ENCODE measurements around the gene IMPG2. TPM values are rescaled to one million over a fixed set of nuclear protein-coding genes. Genes with fewer than 3 reads are reported as not detected.

IMPG2 gene
- total RNA-seq, 6 experiments from 2014 or later: 0.05 to 0.08 (median 0.06) TPM

DNA sequence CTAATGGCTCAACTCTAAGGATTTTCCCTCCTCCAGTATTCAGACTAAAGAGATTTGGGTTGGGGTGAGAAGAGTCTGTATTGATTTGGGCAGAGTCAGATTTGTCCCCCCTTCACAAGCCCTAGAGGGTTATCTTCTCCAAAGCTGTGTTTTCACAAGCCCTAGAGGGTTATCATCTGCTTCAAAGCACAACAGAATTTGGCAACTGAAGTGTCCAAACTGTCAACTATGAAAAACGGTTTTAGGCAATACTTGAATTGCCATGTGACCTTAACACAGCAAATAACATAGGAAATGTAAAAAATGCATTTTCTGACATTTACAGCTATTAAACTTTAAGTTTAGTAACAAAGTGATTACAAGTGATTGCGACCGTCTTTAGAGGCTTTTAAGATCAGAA is 119.9 kb downstream of the IMPG2 start:
- Mint-ChIP-seq H3K9me3 (no peaks in the 10 kb centered on the region; the same call in 1 of the 2 replicates), H3K27me3 (ENCODE audit: insufficient read depth) (no peaks in the 10 kb centered on the region; the same call in 1 of the 2 replicates), H3K36me3 (ENCODE audit: low read depth) (0 out of 2 replicates have a peak, but pooled peaks cover 4% of the 10 kb centered on the region), H3K27ac (no peak overlapping the region), H3K4me3 (no peak overlapping the region), H3K4me1 (ENCODE audit: low read depth) (peaks cover 43% of the 10 kb centered on the region)
- no peak for DNase-seq
- TF ChIP-seq, protein P1, sequence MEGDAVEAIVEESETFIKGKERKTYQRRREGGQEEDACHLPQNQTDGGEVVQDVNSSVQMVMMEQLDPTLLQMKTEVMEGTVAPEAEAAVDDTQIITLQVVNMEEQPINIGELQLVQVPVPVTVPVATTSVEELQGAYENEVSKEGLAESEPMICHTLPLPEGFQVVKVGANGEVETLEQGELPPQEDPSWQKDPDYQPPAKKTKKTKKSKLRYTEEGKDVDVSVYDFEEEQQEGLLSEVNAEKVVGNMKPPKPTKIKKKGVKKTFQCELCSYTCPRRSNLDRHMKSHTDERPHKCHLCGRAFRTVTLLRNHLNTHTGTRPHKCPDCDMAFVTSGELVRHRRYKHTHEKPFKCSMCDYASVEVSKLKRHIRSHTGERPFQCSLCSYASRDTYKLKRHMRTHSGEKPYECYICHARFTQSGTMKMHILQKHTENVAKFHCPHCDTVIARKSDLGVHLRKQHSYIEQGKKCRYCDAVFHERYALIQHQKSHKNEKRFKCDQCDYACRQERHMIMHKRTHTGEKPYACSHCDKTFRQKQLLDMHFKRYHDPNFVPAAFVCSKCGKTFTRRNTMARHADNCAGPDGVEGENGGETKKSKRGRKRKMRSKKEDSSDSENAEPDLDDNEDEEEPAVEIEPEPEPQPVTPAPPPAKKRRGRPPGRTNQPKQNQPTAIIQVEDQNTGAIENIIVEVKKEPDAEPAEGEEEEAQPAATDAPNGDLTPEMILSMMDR (IDR thresholded peaks at IDR 0.05): no peak

DNA sequence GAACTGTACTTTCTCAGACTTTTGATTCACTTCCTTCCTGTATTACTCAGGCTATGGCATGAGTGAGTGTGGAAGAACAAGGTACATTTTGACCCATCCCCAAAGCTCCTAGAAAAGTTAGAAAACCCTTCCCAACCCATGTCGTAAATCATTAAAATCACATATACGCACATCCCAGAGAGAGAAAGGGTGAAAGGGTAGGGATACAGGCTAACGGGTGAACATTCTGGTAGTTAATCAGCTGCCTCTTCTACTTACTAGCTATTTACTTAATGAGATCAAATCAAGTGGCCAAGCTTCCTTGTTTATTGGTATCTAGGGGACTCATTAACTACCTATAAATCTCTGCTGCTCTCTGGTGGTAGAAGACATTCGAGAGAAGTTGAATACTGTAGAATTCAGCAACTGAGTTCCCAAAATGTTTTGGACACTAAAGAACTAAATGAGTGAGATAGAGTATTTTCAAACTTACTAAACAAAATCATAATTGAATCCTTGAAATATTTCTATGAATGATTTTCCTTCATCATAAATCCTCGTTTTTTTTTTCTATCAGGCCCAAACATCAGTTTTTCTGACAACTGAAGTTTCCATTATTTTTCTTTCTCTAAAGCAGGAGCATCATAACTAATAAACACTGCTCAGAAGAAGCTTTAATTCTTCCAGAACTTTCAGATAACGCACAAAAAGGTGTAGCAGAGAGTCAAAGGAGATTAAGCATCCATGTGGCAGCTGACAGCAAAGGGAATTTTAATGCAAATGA is 124.2 kb downstream of the IMPG2 start:
- Mint-ChIP-seq H3K36me3 (ENCODE audit: low read depth) (peaks cover 10% of the 10 kb centered on the region; the same call in 1 of the 2 replicates), H3K4me1 (ENCODE audit: low read depth) (peaks cover 52% of the 10 kb centered on the region), H3K9me3 (peaks cover 3% of the 10 kb centered on the region), H3K27ac (peak overlapping the region; percentile 85), H3K4me3 (no peak overlapping the region), H3K27me3 (ENCODE audit: insufficient read depth) (no peaks in the 10 kb centered on the region; the same call in 1 of the 2 replicates)
- TF ChIP-seq, protein P1 (IDR thresholded peaks at IDR 0.05): peak; percentile 91
- DNase-seq: peak; percentile 68

DNA sequence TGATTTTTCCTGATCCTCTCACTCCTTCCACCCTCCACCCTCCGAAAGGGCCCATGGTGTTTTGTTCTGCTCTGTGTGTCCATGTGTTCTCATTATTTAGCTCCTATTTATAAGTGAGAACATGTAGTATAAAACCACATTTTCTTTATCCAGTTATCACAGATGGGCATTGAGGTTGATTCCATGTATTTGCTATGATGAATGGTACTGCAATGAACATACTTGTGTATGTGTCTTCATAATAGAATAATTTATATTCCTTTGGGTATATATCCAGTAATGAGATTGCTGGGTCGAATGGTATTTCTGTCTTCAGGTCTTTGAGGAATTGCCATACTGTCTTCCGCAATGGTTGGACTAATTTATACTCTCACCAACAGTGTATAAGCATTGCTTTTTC is 126.0 kb downstream of the IMPG2 start:
- no peaks in the 10 kb centered on the region; the same call in 1 of the 2 replicates for H3K27me3 Mint-ChIP-seq (ENCODE audit: insufficient read depth)
- no peak for DNase-seq
- peaks cover 6% of the 10 kb centered on the region for H3K9me3 Mint-ChIP-seq
- H3K36me3 Mint-ChIP-seq (ENCODE audit: low read depth): peaks cover 11% of the 10 kb centered on the region; the same call in 1 of the 2 replicates
- peak overlapping the region; percentile 19; the same call in 1 of the 2 replicates for H3K27ac Mint-ChIP-seq
- TF ChIP-seq, protein P1 (IDR thresholded peaks at IDR 0.05): no peak
- peaks cover 66% of the 10 kb centered on the region for H3K4me1 Mint-ChIP-seq (ENCODE audit: low read depth)
- no peak overlapping the region for H3K4me3 Mint-ChIP-seq

DNA sequence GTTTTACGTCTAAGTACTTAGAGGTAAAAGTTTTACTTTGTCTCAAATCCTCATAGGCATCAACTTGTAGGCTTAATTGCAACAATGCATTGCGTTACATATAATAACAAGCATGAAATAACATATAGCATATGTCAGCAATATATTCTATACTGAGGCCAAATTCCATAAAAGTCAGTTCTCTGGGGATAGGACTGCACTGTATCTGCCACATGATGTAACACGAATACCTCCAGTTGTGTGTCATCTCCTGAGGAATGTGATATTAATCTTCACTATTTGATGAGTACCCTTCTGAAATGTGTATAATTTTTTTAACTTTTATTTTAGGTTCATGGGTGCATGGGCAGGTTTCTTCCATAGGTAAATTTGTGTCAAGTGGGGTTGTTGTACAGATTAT is 126.4 kb downstream of the IMPG2 start:
- Mint-ChIP-seq H3K4me1 (ENCODE audit: low read depth) (peaks cover 70% of the 10 kb centered on the region), H3K27me3 (ENCODE audit: insufficient read depth) (no peaks in the 10 kb centered on the region; the same call in 1 of the 2 replicates), H3K36me3 (ENCODE audit: low read depth) (peaks cover 13% of the 10 kb centered on the region; the same call in 1 of the 2 replicates), H3K4me3 (no peak overlapping the region), H3K27ac (peak overlapping the region; percentile 20), H3K9me3 (peaks cover 6% of the 10 kb centered on the region)
- DNase-seq: peak; percentile 45
- TF ChIP-seq, protein P1 (IDR thresholded peaks at IDR 0.05): no peak

DNA sequence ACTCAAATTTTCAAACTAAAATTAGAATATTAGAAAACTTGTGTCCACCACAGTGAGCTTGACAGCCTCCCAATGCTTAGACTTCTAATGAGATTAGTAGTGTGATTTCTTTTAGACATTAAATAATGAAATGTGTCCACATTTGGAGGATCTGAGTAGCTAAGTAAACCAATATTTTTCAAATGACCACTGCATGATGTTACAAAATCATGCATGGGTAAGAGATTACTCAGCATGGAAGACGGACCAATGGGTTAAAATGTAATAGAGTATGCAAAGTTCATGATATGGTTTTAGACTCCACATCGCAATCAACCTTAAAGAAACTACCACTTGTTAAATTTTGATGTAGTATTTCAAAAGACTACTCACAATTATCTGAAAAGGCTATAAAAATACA is 130.6 kb downstream of the IMPG2 start:
- no peaks in the 10 kb centered on the region for H3K27me3 Mint-ChIP-seq (ENCODE audit: insufficient read depth)
- H3K4me3 Mint-ChIP-seq: no peak overlapping the region
- H3K36me3 Mint-ChIP-seq (ENCODE audit: low read depth): peaks cover 11% of the 10 kb centered on the region; the same call in 1 of the 2 replicates
- H3K27ac Mint-ChIP-seq: peak overlapping the region; percentile 52
- H3K4me1 Mint-ChIP-seq (ENCODE audit: low read depth): peaks cover 64% of the 10 kb centered on the region
- peaks cover 6% of the 10 kb centered on the region for H3K9me3 Mint-ChIP-seq
- TF ChIP-seq, protein P1 (IDR thresholded peaks at IDR 0.05): no peak
- DNase-seq: peak; percentile 55
